ENCODE results near the gene CYB5R4. TPM values are rescaled to one million over a fixed set of nuclear protein-coding genes. Genes with fewer than 3 reads are reported as not detected.
"Not testable (repeated sequence)": the region's sequence is repeated elsewhere in the genome, so short reads cannot be mapped to it uniquely, and the experiment has no call there.

The CYB5R4 gene
- total RNA-seq, 4 donors from 2014 or later = 9.7 to 15.4 (median 10.5) TPM

- Histone ChIP-seq H3K36me3 (no peaks in the 10 kb centered on the region), H3K27me3 (no peaks in the 10 kb centered on the region), H3K4me1 (peaks cover 0 to 8% (median 0%) of the 10 kb centered on the region in 4 donors), H3K9me3 (peaks cover 0 to 6% (median 0%) of the 10 kb centered on the region in 4 donors), H3K27ac (replicated peaks in 1 of 4) (no peak overlapping the region), H3K4me3 (no peak overlapping the region)
- 91% methylated on average over 1 of the region's 1 CpG for WGBS
- TF ChIP-seq CTCF (IDR thresholded peaks at IDR 0.05) = no peak
- no peak for TF ChIP-seq POLR2AphosphoS5 (IDR thresholded peaks at IDR 0.05)
- no peak for TF ChIP-seq EP300 (IDR thresholded peaks at IDR 0.05)
- no peak for DNase-seq (ENCODE audit: extremely low spot score)
- intact Hi-C loops (cut with DNase I) = no loop called here
Observed at GRCh38 chr6:83901624-83902023, 42.1 kb downstream of the CYB5R4 start.

- Histone ChIP-seq H3K4me3 (no peak overlapping the region), H3K27me3 (no peaks in the 10 kb centered on the region), H3K9me3 (peaks cover 0 to 6% (median 0%) of the 10 kb centered on the region in 4 donors), H3K36me3 (no peaks in the 10 kb centered on the region), H3K27ac (replicated peaks in 1 of 4) (no peak overlapping the region), H3K4me1 (peaks cover 0 to 8% (median 0%) of the 10 kb centered on the region in 4 donors)
- WGBS = 78% methylated on average over 4 of the region's 4 CpGs
- intact Hi-C loops (cut with DNase I) = no loop called here
- TF ChIP-seq POLR2A (IDR thresholded peaks at IDR 0.05; ENCODE audit: low read depth) = no peak
- no peak for TF ChIP-seq POLR2AphosphoS5 (IDR thresholded peaks at IDR 0.05)
- TF ChIP-seq EP300 (IDR thresholded peaks at IDR 0.05) = no peak
- no peak for TF ChIP-seq CTCF (IDR thresholded peaks at IDR 0.05)
- no peak for DNase-seq (ENCODE audit: extremely low spot score)
Observed at GRCh38 chr6:83904395-83904794, 44.9 kb downstream of the CYB5R4 start.

GRCh38 chr6:83905648-83906047 lies 46.2 kb downstream of the CYB5R4 start:
- Histone ChIP-seq H3K9me3 (peaks cover 0 to 6% (median 0%) of the 10 kb centered on the region in 4 donors), H3K4me3 (no peak overlapping the region), H3K27ac (replicated peaks in 1 of 4) (no peak overlapping the region), H3K4me1 (peaks cover 0 to 8% (median 0%) of the 10 kb centered on the region in 4 donors), H3K36me3 (no peaks in the 10 kb centered on the region), H3K27me3 (no peaks in the 10 kb centered on the region)
- WGBS = 100% methylated on average over 2 of the region's 4 CpGs
- DNase-seq (ENCODE audit: extremely low spot score) = no peak
- TF ChIP-seq EP300 (IDR thresholded peaks at IDR 0.05) (no peak), CTCF (IDR thresholded peaks at IDR 0.05) (no peak), POLR2AphosphoS5 (IDR thresholded peaks at IDR 0.05) (no peak), POLR2A (IDR thresholded peaks at IDR 0.05; ENCODE audit: low read depth) (no peak)
- intact Hi-C loops (cut with DNase I) = no loop called here

GRCh38 chr6:83907623-83908390 lies 48.3 kb downstream of the CYB5R4 start:
- H3K27ac ChIP-seq (replicated peaks in 1 of 4); DNase-seq (ENCODE audit: extremely low spot score); H3K4me3 ChIP-seq; H3K9me3 ChIP-seq; H3K36me3 ChIP-seq; H3K4me1 ChIP-seq; intact Hi-C loops (cut with DNase I); H3K27me3 ChIP-seq: not testable (repeated sequence)
- 92% methylated on average over 5 of the region's 5 CpGs for WGBS

- Histone ChIP-seq H3K27ac (replicated peaks in 1 of 4) (no peak overlapping the region), H3K27me3 (no peaks in the 10 kb centered on the region), H3K4me1 (peaks cover 0 to 8% (median 0%) of the 10 kb centered on the region in 4 donors), H3K4me3 (no peak overlapping the region), H3K9me3 (peaks cover 0 to 6% (median 0%) of the 10 kb centered on the region in 4 donors), H3K36me3 (no peaks in the 10 kb centered on the region)
- no peak for DNase-seq (ENCODE audit: extremely low spot score)
- TF ChIP-seq EP300 (IDR thresholded peaks at IDR 0.05) = no peak
- no peak for TF ChIP-seq CTCF (IDR thresholded peaks at IDR 0.05)
- TF ChIP-seq POLR2AphosphoS5 (IDR thresholded peaks at IDR 0.05) = no peak
- no peak for TF ChIP-seq POLR2A (IDR thresholded peaks at IDR 0.05; ENCODE audit: low read depth)
- intact Hi-C loops (cut with DNase I) = no loop called here
- WGBS = 85% methylated on average over 2 of the region's 2 CpGs
Observed at GRCh38 chr6:83908813-83909212, 49.3 kb downstream of the CYB5R4 start.

Data from esophagus muscularis mucosa (tissue), 4 donors.